GM12878 (cell line): ENCODE data around the gene DCDC1. TPM values are rescaled to one million over a fixed set of nuclear protein-coding genes. Genes with fewer than 3 reads are reported as not detected.

Experiments
- ATAC-seq: fragments of 200-7000 bp; cut with Tn5 transposase; 3 replicates; pipeline ENCODE4 v1.9.1; 2020; ENCODE audit warnings: mild to moderate bottlenecking, moderate library complexity
- BruUV-seq: library from RNA; stranded (reverse); fragments of 400-500 nt; replicated peaks from 2 replicates; lab custom pipeline; 2021; lab: Mats Ljungman, UMichigan
- CTCF ChIA-PET: fragments of 300-600 bp; sonication (Branson Sonifier 250); formaldehyde crosslinking; extraction: SDS; loops from one replicate; lab custom pipeline; 2021; ENCODE audit warnings: inconsistent platforms; lab: Yijun Ruan, JAX
- POLR2A ChIA-PET: fragments of 350-600 bp; formaldehyde crosslinking; extraction: SDS; loops from one replicate; lab custom pipeline; 2021; ENCODE audit warnings: inconsistent platforms; lab: Charles Lee
- RAD21 ChIA-PET: fragments of 300-600 bp; sonication (Branson Sonifier 250); formaldehyde crosslinking; loops from one replicate; lab custom pipeline; 2023; ENCODE audit warnings: antibody characterized with exemption; ENCODE audit not compliant: unreplicated experiment; lab: Charles Lee
- SMC1A ChIA-PET: fragments of 300-600 bp; sonication (Branson Sonifier 250); formaldehyde crosslinking; loops from one replicate; lab custom pipeline; 2023; ENCODE audit not compliant: unreplicated experiment, uncharacterized antibody; lab: Charles Lee
- DNase-seq: peaks from one replicate; pipeline ENCODE4 v3.0.0-alpha.2; 2011; ENCODE audit warnings: low read depth, low spot score
- FAIRE-seq: peaks from 3 replicates; lab custom pipeline; 2011; peaks lifted over from hg19 to GRCh38; lab: Jason Lieb, UNC
- H2AFZ ChIP-seq: 2 replicates; pipeline ENCODE4 v1.6.0; 2011; ENCODE audit warnings: low read depth, low read length, control low read depth; ENCODE audit not compliant: control insufficient read depth
- H3K27ac ChIP-seq: 2 replicates; pipeline ENCODE4 v1.5.1; 2011; ENCODE audit warnings: control low read depth; ENCODE audit not compliant: control insufficient read depth, insufficient read depth
- H3K27me3 ChIP-seq, 2 experiments: replicated peaks in 1 of 2; 2 replicates each; pipeline versions ENCODE4 v1.6.0 to v1.6.1; 2011; ENCODE audit warnings: low read length in 1 of 2; ENCODE audit not compliant: control insufficient read depth in 2 of 2, insufficient read depth in 2 of 2
- H3K36me3 ChIP-seq, 2 experiments: 2 replicates each; pipeline ENCODE4 v1.5.1; 2011; ENCODE audit warnings: low read length in 1 of 2; ENCODE audit not compliant: control insufficient read depth in 2 of 2, insufficient read depth in 2 of 2
- H3K4me1 ChIP-seq: 2 replicates; pipeline ENCODE4 v1.6.1; 2011; ENCODE audit warnings: mild to moderate bottlenecking, low read length, moderate library complexity, mixed read lengths; ENCODE audit not compliant: control insufficient read depth, insufficient read depth
- H3K4me2 ChIP-seq: 2 replicates; pipeline ENCODE4 v1.6.0; 2011; ENCODE audit warnings: control low read depth; ENCODE audit not compliant: control insufficient read depth, insufficient read depth
- H3K4me3 ChIP-seq: fragments of 200-600 bp; sonication (generic); 2 replicates; pipeline ENCODE4 v1.5.1; 2016
- H3K79me2 ChIP-seq: 2 replicates; pipeline ENCODE4 v1.6.0; 2011; ENCODE audit warnings: low read length; ENCODE audit not compliant: control insufficient read depth, insufficient read depth
- H3K9ac ChIP-seq: 2 replicates; pipeline ENCODE4 v1.8.0; 2011; ENCODE audit warnings: low read length, control low read depth, mixed read lengths; ENCODE audit not compliant: control insufficient read depth, insufficient read depth
- H3K9me3 ChIP-seq: replicated peaks from 3 replicates; pipeline ENCODE4 v1.5.1; 2011; ENCODE audit warnings: mild to moderate bottlenecking, low read length; ENCODE audit not compliant: control insufficient read depth, insufficient read depth
- H4K20me1 ChIP-seq: 2 replicates; pipeline ENCODE4 v1.6.0; 2011; ENCODE audit not compliant: control insufficient read depth, insufficient read depth
- CHD4 ChIP-seq: fragments of 200-600 bp; sonication (generic); IDR thresholded peaks from 2 replicates; pipeline ENCODE4 v1.6.1; 2016; ENCODE audit warnings: mild to moderate bottlenecking
- CREB1 ChIP-seq: IDR thresholded peaks from 2 replicates; pipeline ENCODE4 v1.6.1; 2012; ENCODE audit warnings: low read depth, mild to moderate bottlenecking, inconsistent platforms
- CUX1 ChIP-seq: IDR thresholded peaks from 2 replicates; pipeline ENCODE4 v1.6.1; 2012; ENCODE audit warnings: improper control_type of control experiment, low read depth, low read length; ENCODE audit not compliant: insufficient replicate concordance
- ESRRA ChIP-seq: IDR thresholded peaks from 2 replicates; pipeline ENCODE4 v1.6.1; 2012; ENCODE audit warnings: mild to moderate bottlenecking, low read length, improper control_type of control experiment
- EZH2 ChIP-seq: IDR thresholded peaks from 2 replicates; pipeline ENCODE4 v1.6.1; 2012; ENCODE audit warnings: low read depth, mild to moderate bottlenecking, control low read depth, inconsistent platforms, low read length, borderline replicate concordance; ENCODE audit not compliant: control insufficient read depth
- FOS ChIP-seq: IDR thresholded peaks from 3 replicates; pipeline ENCODE4 v1.6.1; 2011; ENCODE audit warnings: borderline replicate concordance; ENCODE audit not compliant: insufficient read length; ENCODE audit errors: extremely low read depth
- HDAC2 ChIP-seq: fragments of 200-600 bp; sonication (generic); IDR thresholded peaks from 2 replicates; pipeline ENCODE4 v1.6.1; 2017
- IRF4 ChIP-seq: IDR thresholded peaks from 2 replicates; pipeline ENCODE4 v1.6.1; 2011; ENCODE audit warnings: low read depth, low read length
- MAX ChIP-seq: IDR thresholded peaks from 2 replicates; pipeline ENCODE4 v1.6.1; 2012; ENCODE audit warnings: low read depth, low read length, improper control_type of control experiment
- MLLT1 ChIP-seq: fragments of 450-650 bp; IDR thresholded peaks from 2 replicates; pipeline ENCODE4 v1.6.1; 2016; ENCODE audit warnings: mild to moderate bottlenecking
- NBN ChIP-seq: fragments of 450-650 bp; IDR thresholded peaks from 2 replicates; pipeline ENCODE4 v1.6.1; 2016
- RELA ChIP-seq: fragments of 450-650 bp; IDR thresholded peaks from 2 replicates; pipeline ENCODE4 v1.8.0; 2014; ENCODE audit warnings: borderline replicate concordance; ENCODE audit not compliant: partially characterized antibody
- SREBF1 ChIP-seq: IDR thresholded peaks from 2 replicates; pipeline ENCODE4 v1.6.1; 2012; ENCODE audit warnings: mild to moderate bottlenecking, low read length
- TCF3 ChIP-seq: IDR thresholded peaks from 2 replicates; pipeline ENCODE4 v1.6.1; 2012; ENCODE audit warnings: low read depth, mild to moderate bottlenecking, low read length, borderline replicate concordance; ENCODE audit not compliant: insufficient read depth
- TCF7 ChIP-seq: IDR thresholded peaks from 2 replicates; pipeline ENCODE4 v1.6.1; 2014; ENCODE audit warnings: antibody characterized with exemption, borderline replicate concordance
- ZBED1 ChIP-seq: IDR thresholded peaks from 2 replicates; pipeline ENCODE4 v1.6.1; 2016; ENCODE audit warnings: borderline replicate concordance
- ZNF274 ChIP-seq: IDR thresholded peaks from one replicate; pipeline ENCODE4 v1.8.0; 2011; ENCODE audit not compliant: insufficient read length, insufficient read depth
- WGBS: methylation state at CpG from one replicate; pipeline ENCODE4 v1.1.6; 2016; ENCODE audit warnings: low lambda C conversion rate; ENCODE audit not compliant: insufficient replicate concordance, insufficient coverage; ENCODE audit errors: missing lambda C conversion rate; 5-methylcytosine and 5-hydroxymethylcytosine counted together
- in situ Hi-C: fragments of 300-500 bp; cut with MboI; formaldehyde crosslinking; loops from 9 replicates; pipeline ENCODE4 v1.14.3; 2018; ENCODE audit warnings: mixed read lengths
- intact Hi-C: fragments of 100-400 bp; cut with micrococcal nuclease; formaldehyde crosslinking; loops from one replicate; pipeline ENCODE4 v1.14.2; 2022; ENCODE audit not compliant: unreplicated experiment
- polyA plus RNA-seq, 11 experiments: library from polyadenylated mRNA; depleted of rRNA in 4 of 11; unstranded in 6 of 11; stranded (reverse) in 5 of 11; fragments of >200 nt; fragmentation: Nextera tagmentation in 4 of 11; fragmentation: Illumina TruSeq in 1 of 11; extraction: Ambion mirVana in 4 of 11; extraction: Trizol in 1 of 11; gene quantifications; 1 replicate in 1 of 11; 2 replicates in 10 of 11; pipeline versions ENCODE4 v1.2.1 to v1.2.3, GENCODE V29; 2011 to 2016; ENCODE audit warnings: inconsistent platforms in 2 of 11, missing spikeins in 2 of 11, low read depth in 1 of 11
- total RNA-seq, 4 experiments: library from RNA; depleted of rRNA in 3 of 4; stranded (reverse); fragments of >200 nt in 3 of 4; fragmentation: Illumina TruSeq in 1 of 4; extraction: Trizol in 1 of 4; gene quantifications; 2 replicates each; pipeline versions ENCODE4 v1.2.1 to v1.2.3, GENCODE V29; 2013 to 2021

The DCDC1 gene
- total and polyA plus RNA-seq, 10 of the 15 experiments (the other 5 are each of a cell fraction or from before 2014, with no cell fraction given), result not detected

- TF ChIP-seq CUX1, result no peak
- no peak for TF ChIP-seq MLLT1
- no peak for TF ChIP-seq HDAC2
- TF ChIP-seq NBN, result no peak
- no peak for TF ChIP-seq RELA
- TF ChIP-seq, all 136 proteins: peak for 0
Observed at GRCh38 chr11:31325160-31325559, 44.4 kb downstream of the DCDC1 start (continued).

- ATAC-seq (no peak), DNase-seq (no peak), FAIRE-seq (no peak)
- RAD21 ChIA-PET, result no interaction called here
- no TSS peak for BruUV-seq
- POLR2A ChIA-PET, result no interaction called here
- intact Hi-C loops (no loop called here), in situ Hi-C loops (no loop called here)
- Histone ChIP-seq H3K27me3 (no peaks in the 10 kb centered on the region), H3K4me3 (no peak overlapping the region), H3K9me3 (no peaks in the 10 kb centered on the region), H3K4me2 (no peak overlapping the region), H4K20me1 (no peaks in the 10 kb centered on the region), H2AFZ (no peak overlapping the region), H3K27ac (no peak overlapping the region), H3K79me2 (no peaks in the 10 kb centered on the region), H3K9ac (no peak overlapping the region), H3K36me3 (no peaks in the 10 kb centered on the region), H3K4me1 (no peaks in the 10 kb centered on the region)
- CTCF ChIA-PET, result no interaction called here
- 15% methylated on average over 4 of the region's 4 CpGs for WGBS
- SMC1A ChIA-PET, result no interaction called here
- TF ChIP-seq ZNF274 (no peak), CREB1 (no peak), TCF3 (no peak), MAX (no peak), SREBF1 (no peak), IRF4 (no peak), MLLT1 (no peak), FOS (no peak), ESRRA (no peak), TCF7 (no peak), CHD4 (no peak), ZBED1 (no peak), EZH2 (no peak)
Observed at GRCh38 chr11:31323145-31323544, 46.4 kb downstream of the DCDC1 start.
